Measurements from ENCODE around the gene KLHL3.

The KLHL3 gene

GRCh38 chr5:137714494-137714893, 21.4 kb downstream of the KLHL3 start:
- TF ChIP-seq CTCF (IDR thresholded peaks at IDR 0.05; ENCODE audit: extremely low read depth, insufficient read depth, missing control alignments), result no peak
- DNase-seq (ENCODE audit: low spot score), result no peak
- in situ Hi-C loops (cut with MboI; ENCODE audit: low pct_unique_long_range_greater_than_20kb, low sequenced_read_pairs, unreplicated experiment), result no loop called here

GRCh38 chr5:137712139-137712667, 23.7 kb downstream of the KLHL3 start:
- in situ Hi-C loops (cut with MboI; ENCODE audit: low pct_unique_long_range_greater_than_20kb, low sequenced_read_pairs, unreplicated experiment), result no loop called here
- no peak for TF ChIP-seq CTCF (IDR thresholded peaks at IDR 0.05; ENCODE audit: extremely low read depth, insufficient read depth, missing control alignments)
- DNase-seq (ENCODE audit: low spot score), result no peak

- no peak for TF ChIP-seq CTCF (IDR thresholded peaks at IDR 0.05; ENCODE audit: extremely low read depth, insufficient read depth, missing control alignments)
- no peak for DNase-seq (ENCODE audit: low spot score)
- in situ Hi-C loops (cut with MboI; ENCODE audit: low pct_unique_long_range_greater_than_20kb, low sequenced_read_pairs, unreplicated experiment), result no loop called here
Observed at GRCh38 chr5:137710086-137710485, 25.8 kb downstream of the KLHL3 start.

- in situ Hi-C loops (cut with MboI; ENCODE audit: low pct_unique_long_range_greater_than_20kb, low sequenced_read_pairs, unreplicated experiment), result no loop called here
- no peak for DNase-seq (ENCODE audit: low spot score)
- TF ChIP-seq CTCF (IDR thresholded peaks at IDR 0.05; ENCODE audit: extremely low read depth, insufficient read depth, missing control alignments), result no peak
Observed at GRCh38 chr5:137708796-137709559, 26.9 kb downstream of the KLHL3 start.

GRCh38 chr5:137708062-137708461, 27.8 kb downstream of the KLHL3 start:
- DNase-seq (ENCODE audit: low spot score), result no peak
- in situ Hi-C loops (cut with MboI; ENCODE audit: low pct_unique_long_range_greater_than_20kb, low sequenced_read_pairs, unreplicated experiment), result no loop called here
- TF ChIP-seq CTCF (IDR thresholded peaks at IDR 0.05; ENCODE audit: extremely low read depth, insufficient read depth, missing control alignments), result no peak

GRCh38 chr5:137706841-137707240, 29.0 kb downstream of the KLHL3 start:
- in situ Hi-C loops (cut with MboI; ENCODE audit: low pct_unique_long_range_greater_than_20kb, low sequenced_read_pairs, unreplicated experiment), result no loop called here
- no peak for TF ChIP-seq CTCF (IDR thresholded peaks at IDR 0.05; ENCODE audit: extremely low read depth, insufficient read depth, missing control alignments)
- no peak for DNase-seq (ENCODE audit: low spot score)
